GM21576 (cell line): ENCODE data around the gene RAD51AP2.
"Not testable (repeated sequence)": the region's sequence is repeated elsewhere in the genome, so short reads cannot be mapped to it uniquely, and the experiment has no call there.

Source experiments
- ATAC-seq: cut with Tn5 transposase; IDR thresholded peaks from one replicate; pipeline ENCODE4 v1.9.1; 2021; ENCODE audit warnings: mild to moderate bottlenecking, moderate library complexity; ENCODE audit not compliant: unreplicated experiment

Gene RAD51AP2

GRCh38 chr2:17538022-17538843 is 20.0 kb upstream of the RAD51AP2 start:
- peak; percentile 31 for ATAC-seq

GRCh38 chr2:17536416-17536815 is 18.2 kb upstream of the RAD51AP2 start:
- ATAC-seq: no peak

- no peak for ATAC-seq
Measured at GRCh38 chr2:17533546-17533945, 15.3 kb upstream of the RAD51AP2 start.

- no peak for ATAC-seq
Measured at GRCh38 chr2:17529771-17530170, 11.5 kb upstream of the RAD51AP2 start.

GRCh38 chr2:17522303-17522702 is 4.1 kb upstream of the RAD51AP2 start:
- ATAC-seq: no peak

- ATAC-seq: no peak
Measured at GRCh38 chr2:17521621-17522020, 3.4 kb upstream of the RAD51AP2 start.

- no peak for ATAC-seq
Measured at GRCh38 chr2:17520761-17521160, 2.5 kb upstream of the RAD51AP2 start.

GRCh38 chr2:17519486-17519885 is 1.2 kb upstream of the RAD51AP2 start:
- ATAC-seq: no peak

- ATAC-seq: peak; percentile 25
Measured at GRCh38 chr2:17517481-17518211, 594 bp downstream of the RAD51AP2 start.

- peak; percentile 41 for ATAC-seq
Measured at GRCh38 chr2:17515652-17516051, 2.6 kb downstream of the RAD51AP2 start.

- no peak for ATAC-seq
Measured at GRCh38 chr2:17506736-17507616, 11.3 kb downstream of the RAD51AP2 start.

- no peak for ATAC-seq
Measured at GRCh38 chr2:17497718-17498117, 20.5 kb downstream of the RAD51AP2 start.

GRCh38 chr2:17495590-17495989 is 22.6 kb downstream of the RAD51AP2 start:
- ATAC-seq: no peak

GRCh38 chr2:17490165-17490564 is 28.1 kb downstream of the RAD51AP2 start:
- ATAC-seq: not testable (repeated sequence)

GRCh38 chr2:17488610-17489009 is 29.6 kb downstream of the RAD51AP2 start:
- not testable (repeated sequence) for ATAC-seq

- no peak for ATAC-seq
Measured at GRCh38 chr2:17483496-17483895, 34.7 kb downstream of the RAD51AP2 start.

- ATAC-seq: no peak
Measured at GRCh38 chr2:17482651-17483050, 35.6 kb downstream of the RAD51AP2 start.

- ATAC-seq: no peak
Measured at GRCh38 chr2:17479875-17480274, 38.4 kb downstream of the RAD51AP2 start.

- no peak for ATAC-seq
Measured at GRCh38 chr2:17476830-17477229, 41.4 kb downstream of the RAD51AP2 start.

- ATAC-seq: no peak
Measured at GRCh38 chr2:17476064-17476463, 42.2 kb downstream of the RAD51AP2 start.

- ATAC-seq: no peak
Measured at GRCh38 chr2:17475286-17475685, 43.0 kb downstream of the RAD51AP2 start.
